Measurements from ENCODE around the gene CDKN2AIP.
"Not testable (repeated sequence)": the region's sequence is repeated elsewhere in the genome, so short reads cannot be mapped to it uniquely, and the experiment has no call there.

CDKN2AIP gene

GRCh38 chr4:183430317-183430993 is 14.0 kb upstream of the CDKN2AIP start:
- no peak for DNase-seq (ENCODE audit: low spot score)
- TF ChIP-seq CTCF (IDR thresholded peaks at IDR 0.05; ENCODE audit: extremely low read depth, missing control alignments): no peak

DNA sequence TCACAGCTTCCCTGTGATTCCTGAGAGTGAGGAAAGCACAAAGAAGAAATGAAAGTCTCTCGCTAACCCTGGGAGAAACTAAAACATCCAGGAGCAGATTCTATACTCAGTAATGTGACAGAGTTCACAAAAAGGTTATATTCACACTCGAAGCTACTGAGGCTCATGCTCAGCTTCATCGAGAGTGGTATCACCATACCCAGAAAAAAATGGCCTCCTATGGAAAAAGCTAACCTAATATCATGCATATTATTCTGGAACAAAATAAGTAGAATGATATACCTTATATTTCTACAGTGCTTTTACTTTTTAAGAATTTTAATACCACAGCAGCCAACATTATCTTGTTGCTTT is 13.5 kb upstream of the CDKN2AIP start:
- no peak for DNase-seq (ENCODE audit: low spot score)
- TF ChIP-seq CTCF (IDR thresholded peaks at IDR 0.05; ENCODE audit: extremely low read depth, missing control alignments): no peak

GRCh38 chr4:183431614-183432013 is 12.8 kb upstream of the CDKN2AIP start:
- TF ChIP-seq CTCF (IDR thresholded peaks at IDR 0.05; ENCODE audit: extremely low read depth, missing control alignments): no peak
- DNase-seq (ENCODE audit: low spot score): no peak

- not testable (repeated sequence) for DNase-seq (ENCODE audit: low spot score)
Observed at GRCh38 chr4:183433183-183433582, 11.3 kb upstream of the CDKN2AIP start.

DNA sequence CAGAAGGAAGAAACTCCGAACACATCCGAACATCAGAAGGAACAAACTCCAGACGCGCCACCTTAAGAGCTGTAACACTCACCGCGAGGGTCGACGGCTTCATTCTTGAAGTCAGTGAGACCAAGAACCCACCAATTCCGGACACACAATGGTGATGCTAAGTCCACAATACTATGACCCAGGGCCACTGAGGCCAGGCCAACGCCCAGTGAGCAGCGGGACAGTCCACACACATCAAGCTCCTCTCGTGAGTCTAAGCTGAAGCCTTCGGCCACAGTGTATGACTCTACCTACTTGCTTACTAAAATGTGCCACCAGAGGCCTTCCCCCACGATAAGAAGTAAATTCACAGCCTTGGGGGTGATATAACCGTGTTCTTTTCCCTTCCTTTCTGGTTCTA is 10.2 kb upstream of the CDKN2AIP start:
- no peak for TF ChIP-seq CTCF (IDR thresholded peaks at IDR 0.05; ENCODE audit: extremely low read depth, missing control alignments)
- no peak for DNase-seq (ENCODE audit: low spot score)

DNA sequence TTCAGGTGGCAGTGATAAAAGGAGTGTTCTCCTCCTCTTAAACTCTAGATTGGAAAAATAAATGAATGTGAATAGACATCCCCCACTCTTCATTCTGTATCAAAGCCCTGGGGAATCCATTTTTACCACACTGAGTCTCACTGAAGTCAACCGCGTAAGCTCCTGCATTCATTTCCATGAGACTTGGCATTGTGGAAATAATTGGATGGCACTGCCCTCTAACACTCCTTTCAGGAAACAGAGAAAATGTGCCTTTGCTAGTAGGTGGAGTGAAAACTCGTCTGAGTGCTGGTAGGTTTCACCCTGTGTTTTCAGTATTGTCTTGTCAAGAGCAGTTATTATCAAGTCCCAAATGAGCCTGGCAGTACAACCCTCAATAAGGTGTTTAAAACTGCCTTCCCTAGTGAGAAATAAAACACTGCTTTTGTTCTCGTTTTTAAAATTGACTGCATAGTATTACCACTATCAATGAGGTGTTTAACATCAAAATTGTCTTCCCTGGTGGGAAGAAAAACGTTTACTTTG is 9.7 kb upstream of the CDKN2AIP start:
- DNase-seq (ENCODE audit: low spot score): no peak
- TF ChIP-seq CTCF (IDR thresholded peaks at IDR 0.05; ENCODE audit: extremely low read depth, missing control alignments): no peak

- no peak for TF ChIP-seq CTCF (IDR thresholded peaks at IDR 0.05; ENCODE audit: extremely low read depth, missing control alignments)
- DNase-seq (ENCODE audit: low spot score): no peak
Observed at GRCh38 chr4:183435803-183436202, 8.6 kb upstream of the CDKN2AIP start.

GRCh38 chr4:183436417-183436816 is 8.0 kb upstream of the CDKN2AIP start:
- no peak for TF ChIP-seq CTCF (IDR thresholded peaks at IDR 0.05; ENCODE audit: extremely low read depth, missing control alignments)
- no peak for DNase-seq (ENCODE audit: low spot score)
